Measurements from ENCODE around the gene OPCML.

Gene OPCML

GRCh38 chr11:133362916-133363315 lies 169.4 kb downstream of the OPCML start:
- no peak overlapping the region for H3K4me3 ChIP-seq (ENCODE audit: low read length in 2 of 2)
- no peak for DNase-seq (ENCODE audit: low spot score)
- no peak overlapping the region for H3K4ac ChIP-seq (ENCODE audit: low read length)
- H2AFZ ChIP-seq (ENCODE audit: low read length): no peak overlapping the region
- H2BK12ac ChIP-seq (ENCODE audit: low read length): no peak overlapping the region
- H2BK120ac ChIP-seq (ENCODE audit: low read depth, low read length): no peak overlapping the region
- H2AK5ac ChIP-seq (ENCODE audit: low read depth, low read length): no peak overlapping the region
- no peak overlapping the region for H3K14ac ChIP-seq (ENCODE audit: low read length)
- H4K91ac ChIP-seq (ENCODE audit: low read depth, low read length, poor library complexity): no peak overlapping the region
- H3K27me3 ChIP-seq (ENCODE audit: control insufficient read depth in 3 of 3, insufficient read depth in 3 of 3, low read depth in 1 of 3, low read length in 3 of 3): no peaks in the 10 kb centered on the region
- H3K23ac ChIP-seq (ENCODE audit: low read depth, low read length, poor library complexity): no peak overlapping the region
- no peak overlapping the region for H2BK5ac ChIP-seq (ENCODE audit: low read length)
- no peak overlapping the region for H2BK15ac ChIP-seq (ENCODE audit: low read length)
- no peaks in the 10 kb centered on the region for H3K36me3 ChIP-seq (replicated peaks in 1 of 2; ENCODE audit: control insufficient read depth in 2 of 2, insufficient read depth in 2 of 2, low read length in 2 of 2)
- no peak overlapping the region for H3K4me2 ChIP-seq (ENCODE audit: insufficient read depth, low read length, poor library complexity, severe bottlenecking)
- no peak overlapping the region for H3K27ac ChIP-seq (replicated peaks; ENCODE audit: low read length)
- no peaks in the 10 kb centered on the region for H3K9me3 ChIP-seq (replicated peaks in 1 of 2; ENCODE audit: control insufficient read depth in 2 of 2, insufficient read depth in 1 of 2, low read depth in 1 of 2, low read length in 2 of 2)
- H4K8ac ChIP-seq (ENCODE audit: low read depth, low read length): no peak overlapping the region
- H3K9ac ChIP-seq (ENCODE audit: low read depth, low read length, poor library complexity): no peak overlapping the region
- WGBS, 2 donors (ENCODE audit: extremely low coverage in 2 of 2, insufficient read length in 2 of 2, insufficient replicate concordance in 1 of 2): no CpG with 5 or more reads among the region's 15 CpGs
- no peaks in the 10 kb centered on the region for H3K79me1 ChIP-seq (ENCODE audit: low read depth, low read length)
- H3K18ac ChIP-seq (ENCODE audit: low read length): no peak overlapping the region
- H3K4me1 ChIP-seq (ENCODE audit: control insufficient read depth in 2 of 2, insufficient read depth in 1 of 2, low read depth in 1 of 2, low read length in 2 of 2): peaks cover 0 to 8% of the 10 kb centered on the region in 2 donors

- H3K14ac ChIP-seq (ENCODE audit: low read length): peak overlapping the region; percentile 4
- H2BK12ac ChIP-seq (ENCODE audit: low read length): no peak overlapping the region
- no peak overlapping the region for H2BK15ac ChIP-seq (ENCODE audit: low read length)
- no peaks in the 10 kb centered on the region for H3K9me3 ChIP-seq (replicated peaks in 1 of 2; ENCODE audit: control insufficient read depth in 2 of 2, insufficient read depth in 1 of 2, low read depth in 1 of 2, low read length in 2 of 2)
- no peak overlapping the region for H3K9ac ChIP-seq (ENCODE audit: low read depth, low read length, poor library complexity)
- no peak overlapping the region for H3K4me3 ChIP-seq (ENCODE audit: low read length in 2 of 2)
- no CpG with 5 or more reads among the region's 15 CpGs for WGBS, 2 donors (ENCODE audit: extremely low coverage in 2 of 2, insufficient read length in 2 of 2, insufficient replicate concordance in 1 of 2)
- H2AK5ac ChIP-seq (ENCODE audit: low read depth, low read length): no peak overlapping the region
- H3K27ac ChIP-seq (replicated peaks; ENCODE audit: low read length): no peak overlapping the region
- H4K91ac ChIP-seq (ENCODE audit: low read depth, low read length, poor library complexity): no peak overlapping the region
- peaks cover 0 to 8% of the 10 kb centered on the region in 2 donors for H3K4me1 ChIP-seq (ENCODE audit: control insufficient read depth in 2 of 2, insufficient read depth in 1 of 2, low read depth in 1 of 2, low read length in 2 of 2)
- H3K18ac ChIP-seq (ENCODE audit: low read length): peak overlapping the region; percentile 84
- no peaks in the 10 kb centered on the region for H3K79me1 ChIP-seq (ENCODE audit: low read depth, low read length)
- H2AFZ ChIP-seq (ENCODE audit: low read length): no peak overlapping the region
- H3K27me3 ChIP-seq (ENCODE audit: control insufficient read depth in 3 of 3, insufficient read depth in 3 of 3, low read depth in 1 of 3, low read length in 3 of 3): no peaks in the 10 kb centered on the region
- no peak overlapping the region for H3K23ac ChIP-seq (ENCODE audit: low read depth, low read length, poor library complexity)
- H4K8ac ChIP-seq (ENCODE audit: low read depth, low read length): no peak overlapping the region
- no peak overlapping the region for H2BK120ac ChIP-seq (ENCODE audit: low read depth, low read length)
- no peak overlapping the region for H3K4ac ChIP-seq (ENCODE audit: low read length)
- no peaks in the 10 kb centered on the region for H3K36me3 ChIP-seq (replicated peaks in 1 of 2; ENCODE audit: control insufficient read depth in 2 of 2, insufficient read depth in 2 of 2, low read length in 2 of 2)
- no peak overlapping the region for H2BK5ac ChIP-seq (ENCODE audit: low read length)
- DNase-seq (ENCODE audit: low spot score): no peak
- H3K4me2 ChIP-seq (ENCODE audit: insufficient read depth, low read length, poor library complexity, severe bottlenecking): no peak overlapping the region
Observed at GRCh38 chr11:133362156-133362555, 170.1 kb downstream of the OPCML start.

- H3K4me3 ChIP-seq (ENCODE audit: low read length in 2 of 2): no peak overlapping the region
- H2BK12ac ChIP-seq (ENCODE audit: low read length): peak overlapping the region; percentile 36
- no peak overlapping the region for H4K8ac ChIP-seq (ENCODE audit: low read depth, low read length)
- no peaks in the 10 kb centered on the region for H3K27me3 ChIP-seq (ENCODE audit: control insufficient read depth in 3 of 3, insufficient read depth in 3 of 3, low read depth in 1 of 3, low read length in 3 of 3)
- no peak overlapping the region for H3K27ac ChIP-seq (replicated peaks; ENCODE audit: low read length)
- H3K18ac ChIP-seq (ENCODE audit: low read length): peak overlapping the region; percentile 17
- no peak overlapping the region for H3K4ac ChIP-seq (ENCODE audit: low read length)
- H3K23ac ChIP-seq (ENCODE audit: low read depth, low read length, poor library complexity): no peak overlapping the region
- no peaks in the 10 kb centered on the region for H3K36me3 ChIP-seq (replicated peaks in 1 of 2; ENCODE audit: control insufficient read depth in 2 of 2, insufficient read depth in 2 of 2, low read length in 2 of 2)
- WGBS, 2 donors (ENCODE audit: extremely low coverage in 2 of 2, insufficient read length in 2 of 2, insufficient replicate concordance in 1 of 2): no CpG with 5 or more reads among the region's 21 CpGs
- H3K4me2 ChIP-seq (ENCODE audit: insufficient read depth, low read length, poor library complexity, severe bottlenecking): no peak overlapping the region
- no peak overlapping the region for H2BK120ac ChIP-seq (ENCODE audit: low read depth, low read length)
- no peak overlapping the region for H3K9ac ChIP-seq (ENCODE audit: low read depth, low read length, poor library complexity)
- H3K14ac ChIP-seq (ENCODE audit: low read length): peak overlapping the region; percentile 4
- no peak overlapping the region for H4K91ac ChIP-seq (ENCODE audit: low read depth, low read length, poor library complexity)
- H2AFZ ChIP-seq (ENCODE audit: low read length): no peak overlapping the region
- H3K9me3 ChIP-seq (replicated peaks in 1 of 2; ENCODE audit: control insufficient read depth in 2 of 2, insufficient read depth in 1 of 2, low read depth in 1 of 2, low read length in 2 of 2): no peaks in the 10 kb centered on the region
- H2BK5ac ChIP-seq (ENCODE audit: low read length): no peak overlapping the region
- peak overlapping the region; percentile 4 for H2BK15ac ChIP-seq (ENCODE audit: low read length)
- H3K79me1 ChIP-seq (ENCODE audit: low read depth, low read length): no peaks in the 10 kb centered on the region
- peak overlapping the region; percentile 40 for H2AK5ac ChIP-seq (ENCODE audit: low read depth, low read length)
- H3K4me1 ChIP-seq (ENCODE audit: control insufficient read depth in 2 of 2, insufficient read depth in 1 of 2, low read depth in 1 of 2, low read length in 2 of 2): peaks cover 0 to 8% of the 10 kb centered on the region in 2 donors
- no peak for DNase-seq (ENCODE audit: low spot score)
Observed at GRCh38 chr11:133361689-133361994, 170.7 kb downstream of the OPCML start.

- peak overlapping the region; percentile 60 for H3K18ac ChIP-seq (ENCODE audit: low read length)
- no peak overlapping the region for H3K23ac ChIP-seq (ENCODE audit: low read depth, low read length, poor library complexity)
- H3K4me3 ChIP-seq (ENCODE audit: low read length in 2 of 2): no peak overlapping the region
- H2AFZ ChIP-seq (ENCODE audit: low read length): no peak overlapping the region
- H3K27ac ChIP-seq (replicated peaks; ENCODE audit: low read length): no peak overlapping the region
- no peak overlapping the region for H2AK5ac ChIP-seq (ENCODE audit: low read depth, low read length)
- no peak overlapping the region for H3K14ac ChIP-seq (ENCODE audit: low read length)
- H2BK12ac ChIP-seq (ENCODE audit: low read length): no peak overlapping the region
- no peaks in the 10 kb centered on the region for H3K27me3 ChIP-seq (ENCODE audit: control insufficient read depth in 3 of 3, insufficient read depth in 3 of 3, low read depth in 1 of 3, low read length in 3 of 3)
- no peaks in the 10 kb centered on the region for H3K36me3 ChIP-seq (replicated peaks in 1 of 2; ENCODE audit: control insufficient read depth in 2 of 2, insufficient read depth in 2 of 2, low read length in 2 of 2)
- H3K4me1 ChIP-seq (ENCODE audit: control insufficient read depth in 2 of 2, insufficient read depth in 1 of 2, low read depth in 1 of 2, low read length in 2 of 2): peaks cover 0 to 7% of the 10 kb centered on the region in 2 donors
- H3K4me2 ChIP-seq (ENCODE audit: insufficient read depth, low read length, poor library complexity, severe bottlenecking): no peak overlapping the region
- H3K4ac ChIP-seq (ENCODE audit: low read length): no peak overlapping the region
- peak overlapping the region; percentile 4 for H2BK15ac ChIP-seq (ENCODE audit: low read length)
- no peaks in the 10 kb centered on the region for H3K79me1 ChIP-seq (ENCODE audit: low read depth, low read length)
- no peak overlapping the region for H2BK120ac ChIP-seq (ENCODE audit: low read depth, low read length)
- H4K8ac ChIP-seq (ENCODE audit: low read depth, low read length): no peak overlapping the region
- WGBS, 2 donors (ENCODE audit: extremely low coverage in 2 of 2, insufficient read length in 2 of 2, insufficient replicate concordance in 1 of 2): no CpG with 5 or more reads among the region's 54 CpGs
- H2BK5ac ChIP-seq (ENCODE audit: low read length): no peak overlapping the region
- no peak overlapping the region for H3K9ac ChIP-seq (ENCODE audit: low read depth, low read length, poor library complexity)
- H3K9me3 ChIP-seq (replicated peaks in 1 of 2; ENCODE audit: control insufficient read depth in 2 of 2, insufficient read depth in 1 of 2, low read depth in 1 of 2, low read length in 2 of 2): no peaks in the 10 kb centered on the region
- DNase-seq (ENCODE audit: low spot score): no peak
- H4K91ac ChIP-seq (ENCODE audit: low read depth, low read length, poor library complexity): no peak overlapping the region
Observed at GRCh38 chr11:133360860-133361688, 171.2 kb downstream of the OPCML start.
